Measurements from ENCODE around the gene MCC. TPM values are rescaled to one million over a fixed set of nuclear protein-coding genes. Genes with fewer than 3 reads are reported as not detected.

Gene MCC
- total and polyA plus RNA-seq, 5 experiments from 2014 or later: 1.2 to 4.6 (median 2.0) TPM

GRCh38 chr5:113189291-113189690 lies 299.0 kb downstream of the MCC start:
- Mint-ChIP-seq H3K27ac (peak overlapping the region in 1 of 10 donors; percentile 73), H3K36me3 (peaks cover 0 to 14% (median 11%) of the 10 kb centered on the region in 3 donors), H3K4me1 (peaks cover 0 to 22% (median 8%) of the 10 kb centered on the region in 4 donors), H3K4me3 (no peak overlapping the region), H3K9me3 (peaks cover 0 to 10% (median 4%) of the 10 kb centered on the region in 9 donors), H3K27me3 (no peaks in the 10 kb centered on the region)
- no peak for ATAC-seq
- no peak for DNase-seq
- POLR2A ChIA-PET: interaction anchor here (1.1 kb wide), 1 partner anchor 8 kb away, joined by 3 read pairs; no protein-coding TSS in a partner anchor

GRCh38 chr5:113188436-113188835 lies 299.8 kb downstream of the MCC start:
- H3K27me3 Mint-ChIP-seq: no peaks in the 10 kb centered on the region
- H3K4me1 Mint-ChIP-seq: peaks cover 0 to 22% (median 8%) of the 10 kb centered on the region in 4 donors
- H3K9me3 Mint-ChIP-seq: peaks cover 0 to 9% (median 4%) of the 10 kb centered on the region in 9 donors
- ATAC-seq: no peak
- H3K27ac Mint-ChIP-seq: peak overlapping the region in 2 of 10 donors; percentile 9 to 73
- POLR2A ChIA-PET: no interaction called here
- DNase-seq: no peak
- peaks cover 0 to 7% (median 4%) of the 10 kb centered on the region in 3 donors for H3K36me3 Mint-ChIP-seq
- no peak overlapping the region for H3K4me3 Mint-ChIP-seq

GRCh38 chr5:113187906-113188305 lies 300.3 kb downstream of the MCC start:
- Mint-ChIP-seq H3K27ac (peak overlapping the region in 1 of 10 donors; percentile 73), H3K27me3 (no peaks in the 10 kb centered on the region)

GRCh38 chr5:113186061-113186460 lies 302.2 kb downstream of the MCC start:
- ATAC-seq (no peak), DNase-seq (no peak)
- peaks cover 0 to under 1% (median 0%) of the 10 kb centered on the region in 3 donors for H3K36me3 Mint-ChIP-seq
- no peaks in the 10 kb centered on the region for H3K27me3 Mint-ChIP-seq
- H3K9me3 Mint-ChIP-seq: no peaks in the 10 kb centered on the region
- POLR2A ChIA-PET: no interaction called here
- peaks cover 16 to 35% (median 23%) of the 10 kb centered on the region in 4 donors for H3K4me1 Mint-ChIP-seq
- no peak overlapping the region for H3K4me3 Mint-ChIP-seq
- H3K27ac Mint-ChIP-seq: no peak overlapping the region

More at GRCh38 chr5:113187906-113188305, 300.3 kb downstream of the MCC start:
- Mint-ChIP-seq H3K4me3 (no peak overlapping the region), H3K36me3 (peaks cover 0 to 4% (median 1%) of the 10 kb centered on the region in 3 donors), H3K4me1 (peaks cover 0 to 22% (median 8%) of the 10 kb centered on the region in 4 donors), H3K9me3 (peaks cover 0 to 4% (median under 1%) of the 10 kb centered on the region in 9 donors)
- ATAC-seq (no peak), DNase-seq (no peak)
- POLR2A ChIA-PET: no interaction called here

GRCh38 chr5:113183694-113184093 lies 304.6 kb downstream of the MCC start:
- Mint-ChIP-seq H3K4me3 (no peak overlapping the region), H3K27me3 (no peaks in the 10 kb centered on the region), H3K4me1 (peaks cover 16 to 35% (median 21%) of the 10 kb centered on the region in 4 donors), H3K36me3 (no peaks in the 10 kb centered on the region), H3K27ac (no peak overlapping the region), H3K9me3 (no peaks in the 10 kb centered on the region)
- DNase-seq (no peak), ATAC-seq (no peak)
- POLR2A ChIA-PET: interaction anchor here (0.6 kb wide), 1 partner anchor 18 kb away, joined by 3 read pairs; no protein-coding TSS in a partner anchor

GRCh38 chr5:113182658-113183344 lies 305.5 kb downstream of the MCC start:
- Mint-ChIP-seq H3K27me3 (no peaks in the 10 kb centered on the region), H3K4me3 (peak overlapping the region in 1 of 10 donors; percentile 74), H3K4me1 (peaks cover 16 to 31% (median 19%) of the 10 kb centered on the region in 4 donors), H3K9me3 (no peaks in the 10 kb centered on the region), H3K36me3 (no peaks in the 10 kb centered on the region), H3K27ac (peak overlapping the region in 3 of 10 donors; percentile 0 to 56 (median 6))
- DNase-seq (no peak), ATAC-seq (no peak)
- POLR2A ChIA-PET: no interaction called here

GRCh38 chr5:113181853-113182490 lies 306.3 kb downstream of the MCC start:
- no peaks in the 10 kb centered on the region for H3K9me3 Mint-ChIP-seq
- H3K27ac Mint-ChIP-seq: peak overlapping the region in 9 of 10 donors; percentile 7 to 94 (median 66)
- POLR2A ChIA-PET: interaction anchor here (1.0 kb wide), 1 partner anchor 8 kb away, joined by 3 read pairs; no protein-coding TSS in a partner anchor
- peaks cover 16 to 31% (median 19%) of the 10 kb centered on the region in 4 donors for H3K4me1 Mint-ChIP-seq
- ATAC-seq (peak in 1 of 2 donors; percentile 79), DNase-seq (peak in 2 of 10 donors; percentile 21 to 32)
- peak overlapping the region in 5 of 10 donors; percentile 31 to 74 (median 50) for H3K4me3 Mint-ChIP-seq
- H3K36me3 Mint-ChIP-seq: no peaks in the 10 kb centered on the region
- peaks cover 0 to 2% (median 0%) of the 10 kb centered on the region in 5 donors for H3K27me3 Mint-ChIP-seq

GRCh38 chr5:113181409-113181808 lies 306.8 kb downstream of the MCC start:
- ATAC-seq: peak in 1 of 2 donors; percentile 65
- no peak for DNase-seq
- POLR2A ChIA-PET: interaction anchor here (1.0 kb wide), 1 partner anchor 9 kb away, joined by 3 read pairs; no protein-coding TSS in a partner anchor
- no peaks in the 10 kb centered on the region for H3K36me3 Mint-ChIP-seq
- no peaks in the 10 kb centered on the region for H3K9me3 Mint-ChIP-seq
- peaks cover 0 to 6% (median 0%) of the 10 kb centered on the region in 5 donors for H3K27me3 Mint-ChIP-seq
- peaks cover 16 to 31% (median 21%) of the 10 kb centered on the region in 4 donors for H3K4me1 Mint-ChIP-seq
- peak overlapping the region in 4 of 10 donors; percentile 31 to 74 (median 48) for H3K4me3 Mint-ChIP-seq
- peak overlapping the region in 9 of 10 donors; percentile 7 to 94 (median 63) for H3K27ac Mint-ChIP-seq

- peaks cover 16 to 21% (median 19%) of the 10 kb centered on the region in 4 donors for H3K4me1 Mint-ChIP-seq
Observed at GRCh38 chr5:113179156-113179555, 309.1 kb downstream of the MCC start.

GRCh38 chr5:113178073-113178779 lies 310.0 kb downstream of the MCC start:
- no peak overlapping the region for H3K4me3 Mint-ChIP-seq
- no peaks in the 10 kb centered on the region for H3K9me3 Mint-ChIP-seq
- no peaks in the 10 kb centered on the region for H3K36me3 Mint-ChIP-seq
- ATAC-seq (no peak), DNase-seq (no peak)
- H3K27me3 Mint-ChIP-seq: peaks cover 0 to 8% (median 5%) of the 10 kb centered on the region in 5 donors
- POLR2A ChIA-PET: no interaction called here
- peak overlapping the region in 2 of 10 donors; percentile 28 to 79 for H3K27ac Mint-ChIP-seq
- H3K4me1 Mint-ChIP-seq: peaks cover 16 to 21% (median 19%) of the 10 kb centered on the region in 4 donors

More at GRCh38 chr5:113179156-113179555, 309.1 kb downstream of the MCC start:
- Mint-ChIP-seq H3K36me3 (no peaks in the 10 kb centered on the region), H3K9me3 (no peaks in the 10 kb centered on the region), H3K27ac (no peak overlapping the region), H3K4me3 (no peak overlapping the region), H3K27me3 (peaks cover 0 to 8% (median 0%) of the 10 kb centered on the region in 5 donors)
- no peak for DNase-seq
- no peak for ATAC-seq
- POLR2A ChIA-PET: no interaction called here

GRCh38 chr5:113177225-113177624 lies 311.0 kb downstream of the MCC start:
- H3K9me3 Mint-ChIP-seq: no peaks in the 10 kb centered on the region
- peaks cover 0 to 9% (median 5%) of the 10 kb centered on the region in 5 donors for H3K27me3 Mint-ChIP-seq
- peaks cover 10 to 17% (median 14%) of the 10 kb centered on the region in 4 donors for H3K4me1 Mint-ChIP-seq
- no peak overlapping the region for H3K4me3 Mint-ChIP-seq
- no peak overlapping the region for H3K27ac Mint-ChIP-seq
- H3K36me3 Mint-ChIP-seq: no peaks in the 10 kb centered on the region
- ATAC-seq (no peak), DNase-seq (no peak)
- POLR2A ChIA-PET: no interaction called here

- no peak for ATAC-seq
- Mint-ChIP-seq H3K27ac (no peak overlapping the region), H3K4me3 (no peak overlapping the region), H3K27me3 (peaks cover 0 to 9% (median 5%) of the 10 kb centered on the region in 5 donors), H3K36me3 (no peaks in the 10 kb centered on the region), H3K9me3 (no peaks in the 10 kb centered on the region), H3K4me1 (peaks cover 5 to 12% (median 9%) of the 10 kb centered on the region in 4 donors)
- DNase-seq: no peak
- POLR2A ChIA-PET: no interaction called here
Observed at GRCh38 chr5:113176734-113177133, 311.5 kb downstream of the MCC start.
